ENCODE data around the gene ARHGAP29. TPM values are rescaled to one million over a fixed set of nuclear protein-coding genes. Genes with fewer than 3 reads are reported as not detected.

Gene ARHGAP29, protein sequence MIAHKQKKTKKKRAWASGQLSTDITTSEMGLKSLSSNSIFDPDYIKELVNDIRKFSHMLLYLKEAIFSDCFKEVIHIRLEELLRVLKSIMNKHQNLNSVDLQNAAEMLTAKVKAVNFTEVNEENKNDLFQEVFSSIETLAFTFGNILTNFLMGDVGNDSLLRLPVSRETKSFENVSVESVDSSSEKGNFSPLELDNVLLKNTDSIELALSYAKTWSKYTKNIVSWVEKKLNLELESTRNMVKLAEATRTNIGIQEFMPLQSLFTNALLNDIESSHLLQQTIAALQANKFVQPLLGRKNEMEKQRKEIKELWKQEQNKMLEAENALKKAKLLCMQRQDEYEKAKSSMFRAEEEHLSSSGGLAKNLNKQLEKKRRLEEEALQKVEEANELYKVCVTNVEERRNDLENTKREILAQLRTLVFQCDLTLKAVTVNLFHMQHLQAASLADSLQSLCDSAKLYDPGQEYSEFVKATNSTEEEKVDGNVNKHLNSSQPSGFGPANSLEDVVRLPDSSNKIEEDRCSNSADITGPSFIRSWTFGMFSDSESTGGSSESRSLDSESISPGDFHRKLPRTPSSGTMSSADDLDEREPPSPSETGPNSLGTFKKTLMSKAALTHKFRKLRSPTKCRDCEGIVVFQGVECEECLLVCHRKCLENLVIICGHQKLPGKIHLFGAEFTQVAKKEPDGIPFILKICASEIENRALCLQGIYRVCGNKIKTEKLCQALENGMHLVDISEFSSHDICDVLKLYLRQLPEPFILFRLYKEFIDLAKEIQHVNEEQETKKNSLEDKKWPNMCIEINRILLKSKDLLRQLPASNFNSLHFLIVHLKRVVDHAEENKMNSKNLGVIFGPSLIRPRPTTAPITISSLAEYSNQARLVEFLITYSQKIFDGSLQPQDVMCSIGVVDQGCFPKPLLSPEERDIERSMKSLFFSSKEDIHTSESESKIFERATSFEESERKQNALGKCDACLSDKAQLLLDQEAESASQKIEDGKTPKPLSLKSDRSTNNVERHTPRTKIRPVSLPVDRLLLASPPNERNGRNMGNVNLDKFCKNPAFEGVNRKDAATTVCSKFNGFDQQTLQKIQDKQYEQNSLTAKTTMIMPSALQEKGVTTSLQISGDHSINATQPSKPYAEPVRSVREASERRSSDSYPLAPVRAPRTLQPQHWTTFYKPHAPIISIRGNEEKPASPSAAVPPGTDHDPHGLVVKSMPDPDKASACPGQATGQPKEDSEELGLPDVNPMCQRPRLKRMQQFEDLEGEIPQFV
- 58.5 and 81.3 TPM in 2 replicates for total RNA-seq

DNA sequence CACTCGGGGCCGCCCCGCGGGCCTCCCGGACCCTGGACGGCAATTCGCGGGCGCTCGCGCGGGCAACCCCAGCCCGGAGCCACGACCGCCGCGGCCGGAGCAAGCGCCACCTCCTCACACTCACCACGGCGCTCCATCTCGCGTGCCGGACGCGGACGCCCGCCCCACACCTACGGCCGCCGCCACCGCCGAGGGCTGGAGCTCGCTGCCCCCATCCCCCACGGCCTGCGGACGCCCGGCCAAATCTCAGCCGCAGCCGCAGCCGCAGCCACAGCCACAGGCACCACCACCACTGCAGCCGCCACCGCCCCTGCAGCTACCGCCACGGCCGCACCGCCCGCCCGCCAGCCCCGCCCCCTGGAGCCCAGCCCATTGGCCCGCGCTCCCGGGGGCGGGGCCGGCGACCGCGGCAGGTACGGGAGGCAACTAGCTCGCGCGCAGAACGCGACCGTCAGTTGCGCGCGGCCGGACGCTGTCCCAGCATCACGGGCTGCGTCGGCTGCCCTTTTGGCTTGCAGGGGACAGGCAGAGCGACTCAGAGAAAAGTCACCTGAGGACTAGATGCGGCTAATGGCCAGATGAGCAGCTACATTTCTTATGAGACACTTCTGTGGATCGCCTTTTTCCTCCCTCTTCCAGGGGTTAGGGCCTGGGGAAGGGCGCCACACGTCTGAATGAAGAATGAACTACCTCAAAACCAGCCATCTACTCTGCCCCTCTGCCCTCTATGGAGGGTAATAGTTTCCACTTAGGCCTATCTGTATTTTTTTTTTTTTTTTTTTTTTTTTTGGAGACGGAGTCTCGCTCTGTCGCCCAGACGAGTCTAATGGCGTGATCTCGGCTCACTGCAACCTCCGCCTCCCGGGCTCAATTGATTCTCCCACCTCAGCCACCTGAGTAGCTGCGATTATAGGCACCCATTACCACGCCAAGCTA is at the start of gene ARHGAP29:
TSS of gene ARHGAP29 (minus strand) at position 294 of the 936 bp plus-strand sequence. CDS start 5,973 bp downstream, outside the sequence.

Other genes starting within 250 kb of the ARHGAP29 start
- under 0.01 TPM in 2 replicates for gene ABCA4, start 116.4 kb downstream of the ARHGAP29 start, total RNA-seq
- 29.4 and 46.6 TPM in 2 replicates for gene ABCD3, start 180.8 kb upstream of the ARHGAP29 start, total RNA-seq

All from myometrial cell (primary cell).